GM06990 (cell line): ENCODE results near the gene ARFGEF3.

Source experiments
- DNase-seq: peaks from one replicate; pipeline ENCODE4 v3.0.0-alpha.2; 2011; ENCODE audit not compliant: insufficient read length; ENCODE audit errors: extremely low read depth
- H3K27me3 ChIP-seq: replicated peaks from 2 replicates; pipeline ENCODE4 v1.6.0; 2011; ENCODE audit warnings: low read length; ENCODE audit not compliant: control insufficient read depth, insufficient read depth
- H3K36me3 ChIP-seq: 2 replicates; pipeline ENCODE4 v1.5.1; 2011; ENCODE audit warnings: low read length; ENCODE audit not compliant: control insufficient read depth, insufficient read depth
- H3K4me3 ChIP-seq: replicated peaks from 2 replicates; pipeline ENCODE4 v1.5.1; 2011; ENCODE audit warnings: low read depth, mild to moderate bottlenecking, control low read depth, low read length
- CTCF ChIP-seq: IDR thresholded peaks from 2 replicates; pipeline ENCODE4 v1.5.1; 2011; ENCODE audit warnings: low read length, control low read depth, mild to moderate bottlenecking, inconsistent platforms; ENCODE audit not compliant: insufficient read depth, poor library complexity, severe bottlenecking

ARFGEF3 gene

GRCh38 chr6:138198430-138199091 lies 36.8 kb downstream of the ARFGEF3 start:
- TF ChIP-seq CTCF = no peak
- Histone ChIP-seq H3K36me3 (no peaks in the 10 kb centered on the region), H3K27me3 (no peaks in the 10 kb centered on the region), H3K4me3 (no peak overlapping the region)
- no peak for DNase-seq

- no peaks in the 10 kb centered on the region for H3K27me3 ChIP-seq
- no peaks in the 10 kb centered on the region for H3K36me3 ChIP-seq
- no peak overlapping the region for H3K4me3 ChIP-seq
- DNase-seq = no peak
- TF ChIP-seq CTCF = no peak
Observed at GRCh38 chr6:138201836-138202235, 40.1 kb downstream of the ARFGEF3 start.

GRCh38 chr6:138203315-138203714 lies 41.6 kb downstream of the ARFGEF3 start:
- Histone ChIP-seq H3K27me3 (no peaks in the 10 kb centered on the region), H3K4me3 (no peak overlapping the region), H3K36me3 (no peaks in the 10 kb centered on the region)
- DNase-seq = no peak
- TF ChIP-seq CTCF = no peak

GRCh38 chr6:138204303-138204702 lies 42.6 kb downstream of the ARFGEF3 start:
- Histone ChIP-seq H3K27me3 (no peaks in the 10 kb centered on the region), H3K36me3 (no peaks in the 10 kb centered on the region), H3K4me3 (no peak overlapping the region)
- no peak for TF ChIP-seq CTCF
- no peak for DNase-seq

- Histone ChIP-seq H3K4me3 (no peak overlapping the region), H3K36me3 (no peaks in the 10 kb centered on the region), H3K27me3 (no peaks in the 10 kb centered on the region)
- TF ChIP-seq CTCF = no peak
- DNase-seq = no peak
Observed at GRCh38 chr6:138204792-138205384, 43.1 kb downstream of the ARFGEF3 start.
